CD4-positive, alpha-beta T cell (primary cell): ENCODE data around the gene VWA1. TPM values are rescaled to one million over a fixed set of nuclear protein-coding genes. Genes with fewer than 3 reads are reported as not detected.

Experiments
- ATAC-seq: fragments of 200-7000 bp; cut with Tn5 transposase; one replicate; pipeline ENCODE4 v1.10.0; 2022; ENCODE audit warnings: mild to moderate bottlenecking; ENCODE audit not compliant: poor library complexity
- CTCF ChIA-PET: fragments of 350-600 bp; sonication (Branson Sonifier 250); formaldehyde crosslinking; loops from one replicate; lab custom pipeline; 2021; ENCODE audit warnings: antibody characterized with exemption, inconsistent platforms; lab: Charles Lee
- POLR2A ChIA-PET: fragments of 350-600 bp; sonication (Branson Sonifier 250); formaldehyde crosslinking; loops from one replicate; lab custom pipeline; 2021; ENCODE audit warnings: antibody characterized with exemption, inconsistent platforms; lab: Charles Lee
- DNase-seq, 14 experiments: peaks; one replicate each; pipeline ENCODE4 v3.0.0-alpha.2; 2013 to 2020; ENCODE audit warnings: mixed read lengths in 2 of 14
- H3K27ac ChIP-seq, 2 donors: one replicate each; pipeline versions ENCODE4 v1.5.1 to v1.7.0; 2013; ENCODE audit warnings: low read length in 2 of 2, low read depth in 1 of 2, mild to moderate bottlenecking in 1 of 2
- H3K27me3 ChIP-seq, 2 experiments: 1 replicate in 1 of 2; 2 replicates in 1 of 2; pipeline versions ENCODE4 v1.6.1 to v1.7.0; 2013; ENCODE audit warnings: low read length in 2 of 2, control low read depth in 1 of 2, mild to moderate bottlenecking in 1 of 2, moderate library complexity in 1 of 2; ENCODE audit not compliant: insufficient read depth in 2 of 2, control insufficient read depth in 1 of 2
- H3K36me3 ChIP-seq: one replicate; pipeline ENCODE4 v1.6.1; 2013; ENCODE audit warnings: low read length, control low read depth; ENCODE audit not compliant: insufficient read depth
- H3K4me1 ChIP-seq: one replicate; pipeline ENCODE4 v1.6.1; 2013; ENCODE audit warnings: low read length, control low read depth; ENCODE audit not compliant: insufficient read depth
- H3K4me3 ChIP-seq: one replicate; pipeline ENCODE4 v1.5.1; 2013; ENCODE audit warnings: mild to moderate bottlenecking, low read length, moderate library complexity
- H3K9me3 ChIP-seq, 2 experiments: 1 replicate in 1 of 2; 2 replicates in 1 of 2; pipeline versions ENCODE4 v1.6.1 to v1.7.0; 2013; ENCODE audit warnings: low read length in 2 of 2, mild to moderate bottlenecking in 2 of 2, control low read depth in 1 of 2, moderate library complexity in 1 of 2; ENCODE audit not compliant: control insufficient read depth in 1 of 2, insufficient read depth in 1 of 2
- H3K27ac Mint-ChIP-seq: one replicate; pipeline ENCODE4 v1.8.0; 2020; ENCODE audit warnings: mixed read lengths
- H3K27me3 Mint-ChIP-seq: one replicate; pipeline ENCODE4 v1.8.0; 2021; ENCODE audit warnings: mixed read lengths
- H3K36me3 Mint-ChIP-seq: one replicate; pipeline ENCODE4 v1.8.0; 2021; ENCODE audit warnings: low read depth, mixed read lengths
- H3K4me1 Mint-ChIP-seq: one replicate; pipeline ENCODE4 v1.8.0; 2021; ENCODE audit warnings: low read depth, mixed read lengths
- H3K4me3 Mint-ChIP-seq: one replicate; pipeline ENCODE4 v1.8.0; 2020; ENCODE audit warnings: mild to moderate bottlenecking, mixed read lengths
- H3K9me3 Mint-ChIP-seq: one replicate; pipeline ENCODE4 v1.8.0; 2020; ENCODE audit warnings: mixed read lengths
- intact Hi-C, 2 experiments: fragments of 100-400 bp; cut with DNase I in 1 of 2; cut with micrococcal nuclease in 1 of 2; formaldehyde crosslinking; loops; one replicate each; pipeline versions ENCODE4 v1.15.1 to v1.9.0; 2023 to 2025; cut with DNase I, micrococcal nuclease
- total RNA-seq, 174 experiments: library from RNA in 2 of 174; stranded (reverse) in 2 of 174; gene quantifications; one replicate each; pipeline ENCODE4 v1.2.3 and lab custom pipeline; 2021 to 2026
- TF ChIP-seq, protein P1 (sequence below): fragments of 200-600 bp; IDR thresholded peaks from one replicate; pipeline ENCODE4 v1.8.0; 2022; ENCODE audit warnings: antibody characterized with exemption, mild to moderate bottlenecking

VWA1 gene
- total RNA-seq, 2 experiments from 2014 or later, result not detected

DNA sequence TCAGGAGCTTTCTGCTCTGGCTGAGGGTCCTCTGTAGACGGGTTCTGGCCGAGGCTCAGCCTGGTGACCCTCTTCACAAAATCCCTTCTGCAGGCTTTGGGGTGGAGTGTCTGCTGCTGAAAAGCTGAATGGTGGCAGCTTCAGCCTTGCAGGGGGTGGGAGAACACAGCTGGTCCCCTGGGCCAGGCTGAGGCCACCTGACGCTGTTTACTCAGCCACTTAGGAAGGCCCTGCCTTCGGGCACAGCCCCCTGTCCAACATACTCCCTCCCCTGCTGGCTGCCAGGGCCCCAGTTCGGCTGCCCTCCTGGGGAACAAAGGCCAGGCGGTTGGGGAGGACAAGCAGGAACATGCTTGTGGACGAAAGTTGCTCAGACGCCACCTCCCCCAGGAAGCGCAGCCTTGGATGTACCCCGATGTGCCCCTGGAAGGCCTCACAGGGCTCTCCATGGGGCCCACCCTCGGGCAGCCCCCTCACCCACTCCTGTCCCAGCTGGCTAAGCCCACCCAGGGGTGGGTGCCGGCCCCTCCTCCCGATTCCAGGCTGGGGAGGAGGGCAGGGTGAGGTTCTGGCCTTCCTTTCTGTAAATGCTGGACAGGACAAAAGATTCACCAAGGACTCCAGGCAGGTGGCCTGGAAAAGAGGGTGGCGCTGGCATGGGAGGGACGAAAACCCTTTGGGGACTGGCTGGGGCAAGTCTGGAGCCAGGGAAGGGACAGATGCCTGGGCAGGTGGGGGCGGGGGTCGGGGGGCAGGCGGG is 14.2 kb upstream of the VWA1 start, which contains the start of gene ANKRD65:
Gene ANKRD65 (minus strand): TSS at position 130 of the 760 bp plus-strand sequence. CDS start 271 bp downstream, outside the sequence.
- ChIA-PET CTCF (no interaction called here), POLR2A (interaction anchor here (0.6 kb wide), 1 partner anchor 40 kb away, joined by 4 read pairs; no protein-coding TSS in a partner anchor)
- DNase-seq, result peak in 1 of 14 experiments; percentile 13
- Histone ChIP-seq H3K9me3 (peaks cover 0 to 8% of the 10 kb centered on the region in 2 experiments), H3K4me3 (no peak within 1 kb of the TSS), H3K4me1 (peaks cover 4% of the 10 kb centered on the region), H3K27me3 (peaks cover 17 to 28% of the 10 kb centered on the region in 2 experiments), H3K27ac (no peak within 1 kb of the TSS), H3K36me3 (no peaks in the 10 kb centered on the region)
- Mint-ChIP-seq H3K9me3 (no peaks in the 10 kb centered on the region), H3K4me1 (no peaks in the 10 kb centered on the region), H3K27ac (no peak within 1 kb of the TSS), H3K4me3 (no peak within 1 kb of the TSS), H3K36me3 (no peaks in the 10 kb centered on the region), H3K27me3 (peaks cover 42% of the 10 kb centered on the region)
- intact Hi-C loops, result no loop called here
- no peak for ATAC-seq
- TF ChIP-seq, protein P1, sequence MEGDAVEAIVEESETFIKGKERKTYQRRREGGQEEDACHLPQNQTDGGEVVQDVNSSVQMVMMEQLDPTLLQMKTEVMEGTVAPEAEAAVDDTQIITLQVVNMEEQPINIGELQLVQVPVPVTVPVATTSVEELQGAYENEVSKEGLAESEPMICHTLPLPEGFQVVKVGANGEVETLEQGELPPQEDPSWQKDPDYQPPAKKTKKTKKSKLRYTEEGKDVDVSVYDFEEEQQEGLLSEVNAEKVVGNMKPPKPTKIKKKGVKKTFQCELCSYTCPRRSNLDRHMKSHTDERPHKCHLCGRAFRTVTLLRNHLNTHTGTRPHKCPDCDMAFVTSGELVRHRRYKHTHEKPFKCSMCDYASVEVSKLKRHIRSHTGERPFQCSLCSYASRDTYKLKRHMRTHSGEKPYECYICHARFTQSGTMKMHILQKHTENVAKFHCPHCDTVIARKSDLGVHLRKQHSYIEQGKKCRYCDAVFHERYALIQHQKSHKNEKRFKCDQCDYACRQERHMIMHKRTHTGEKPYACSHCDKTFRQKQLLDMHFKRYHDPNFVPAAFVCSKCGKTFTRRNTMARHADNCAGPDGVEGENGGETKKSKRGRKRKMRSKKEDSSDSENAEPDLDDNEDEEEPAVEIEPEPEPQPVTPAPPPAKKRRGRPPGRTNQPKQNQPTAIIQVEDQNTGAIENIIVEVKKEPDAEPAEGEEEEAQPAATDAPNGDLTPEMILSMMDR, result no peak

DNA sequence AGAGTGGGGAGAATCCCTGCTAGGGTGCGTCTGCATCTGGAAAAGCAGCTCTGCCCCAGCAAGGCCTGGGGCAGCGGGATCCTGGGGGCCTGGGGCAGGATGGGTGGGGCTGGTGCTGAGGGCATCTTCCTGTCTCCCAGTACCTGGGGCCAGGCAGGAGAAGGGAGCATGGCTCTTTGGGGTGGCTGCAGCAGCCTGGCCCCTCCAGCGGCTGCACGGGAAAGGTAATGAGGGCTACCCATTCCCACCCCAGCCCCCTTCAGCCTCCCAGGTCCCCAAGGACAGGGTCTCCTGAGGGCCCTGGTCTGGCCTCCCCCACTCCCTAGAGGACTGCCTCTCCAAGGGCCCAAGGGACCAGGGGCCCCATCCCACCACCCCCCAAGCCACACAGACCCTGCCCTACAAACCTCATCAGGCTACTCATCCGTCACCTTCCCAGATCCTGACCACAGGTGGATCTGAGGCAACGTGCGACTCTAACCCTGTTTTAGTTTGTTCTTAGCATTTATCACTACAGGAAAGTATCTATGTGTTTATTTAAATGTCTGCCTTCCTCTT is 13.5 kb upstream of the VWA1 start:
- H3K9me3 Mint-ChIP-seq, result no peaks in the 10 kb centered on the region
- H3K9me3 ChIP-seq, result peaks cover 0 to 8% of the 10 kb centered on the region in 2 experiments
- H3K27ac Mint-ChIP-seq, result no peak overlapping the region
- H3K36me3 ChIP-seq, result no peaks in the 10 kb centered on the region
- no peaks in the 10 kb centered on the region for H3K4me1 Mint-ChIP-seq
- H3K4me3 Mint-ChIP-seq, result no peak overlapping the region
- H3K27ac ChIP-seq, result no peak overlapping the region
- H3K4me1 ChIP-seq, result peaks cover 4% of the 10 kb centered on the region
- no peaks in the 10 kb centered on the region for H3K36me3 Mint-ChIP-seq
- ATAC-seq (no peak), DNase-seq (no peak)
- peaks cover 44% of the 10 kb centered on the region for H3K27me3 Mint-ChIP-seq
- ChIA-PET CTCF (no interaction called here), POLR2A (no interaction called here)
- intact Hi-C loops, result no loop called here
- TF ChIP-seq, protein P1, result no peak
- H3K4me3 ChIP-seq, result no peak overlapping the region
- peaks cover 21 to 32% of the 10 kb centered on the region in 2 experiments for H3K27me3 ChIP-seq

DNA sequence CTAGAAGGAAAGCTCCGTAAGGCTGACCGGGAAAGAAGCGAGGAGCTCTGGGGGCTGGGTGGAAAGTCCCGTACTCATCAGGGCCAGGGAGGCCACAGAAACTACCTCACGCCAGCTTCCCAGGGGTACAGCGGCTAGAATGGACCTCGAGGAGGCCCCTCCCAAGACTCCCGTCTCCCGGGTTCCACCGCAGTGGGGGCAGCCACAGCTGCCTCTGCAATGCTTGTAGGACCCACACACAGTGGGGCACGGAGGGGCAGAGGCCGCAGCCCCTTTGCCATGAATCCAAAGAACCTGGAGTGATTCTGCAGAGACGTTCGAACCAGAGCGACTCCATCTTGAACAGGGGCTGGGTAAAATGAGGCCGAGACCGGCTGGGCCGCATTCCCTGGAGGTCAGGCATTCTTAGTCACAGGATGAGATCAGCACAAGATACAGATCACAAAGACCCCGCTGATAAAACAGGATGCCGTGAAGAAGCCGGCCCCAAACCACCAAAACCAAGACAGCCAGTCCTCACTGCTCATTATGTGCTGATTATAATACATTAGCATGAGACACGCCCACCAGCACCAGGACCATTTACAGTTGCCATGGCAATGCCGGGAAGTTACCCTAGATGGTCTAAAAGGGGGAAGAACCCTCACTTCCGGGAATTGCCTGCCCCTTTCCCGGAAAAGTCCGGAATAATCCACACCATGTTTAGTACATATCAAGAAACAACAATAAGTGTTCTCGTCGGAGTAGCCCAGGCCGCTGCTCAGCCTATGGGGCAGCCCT is 12.8 kb upstream of the VWA1 start:
- peaks cover 43% of the 10 kb centered on the region for H3K27me3 Mint-ChIP-seq
- no peak overlapping the region for H3K27ac Mint-ChIP-seq
- POLR2A ChIA-PET, result no interaction called here

More for the DNA sequence above, 12.8 kb upstream of the VWA1 start:
- Histone ChIP-seq H3K4me1 (peaks cover 4% of the 10 kb centered on the region), H3K4me3 (no peak overlapping the region), H3K36me3 (no peaks in the 10 kb centered on the region), H3K27ac (no peak overlapping the region), H3K27me3 (peaks cover 24 to 32% of the 10 kb centered on the region in 2 experiments), H3K9me3 (peaks cover 0 to 8% of the 10 kb centered on the region in 2 experiments)
- CTCF ChIA-PET, result no interaction called here
- DNase-seq (no peak), ATAC-seq (no peak)
- no peaks in the 10 kb centered on the region for H3K9me3 Mint-ChIP-seq
- intact Hi-C loops, result no loop called here
- H3K4me3 Mint-ChIP-seq, result no peak overlapping the region
- H3K4me1 Mint-ChIP-seq, result no peaks in the 10 kb centered on the region
- no peaks in the 10 kb centered on the region for H3K36me3 Mint-ChIP-seq
- TF ChIP-seq, protein P1, result no peak
